ENCODE data around the gene GARS1.
A peak's percentile ranks its signal among the peaks of the same experiment; 100 is the strongest.

GARS1 gene

DNA sequence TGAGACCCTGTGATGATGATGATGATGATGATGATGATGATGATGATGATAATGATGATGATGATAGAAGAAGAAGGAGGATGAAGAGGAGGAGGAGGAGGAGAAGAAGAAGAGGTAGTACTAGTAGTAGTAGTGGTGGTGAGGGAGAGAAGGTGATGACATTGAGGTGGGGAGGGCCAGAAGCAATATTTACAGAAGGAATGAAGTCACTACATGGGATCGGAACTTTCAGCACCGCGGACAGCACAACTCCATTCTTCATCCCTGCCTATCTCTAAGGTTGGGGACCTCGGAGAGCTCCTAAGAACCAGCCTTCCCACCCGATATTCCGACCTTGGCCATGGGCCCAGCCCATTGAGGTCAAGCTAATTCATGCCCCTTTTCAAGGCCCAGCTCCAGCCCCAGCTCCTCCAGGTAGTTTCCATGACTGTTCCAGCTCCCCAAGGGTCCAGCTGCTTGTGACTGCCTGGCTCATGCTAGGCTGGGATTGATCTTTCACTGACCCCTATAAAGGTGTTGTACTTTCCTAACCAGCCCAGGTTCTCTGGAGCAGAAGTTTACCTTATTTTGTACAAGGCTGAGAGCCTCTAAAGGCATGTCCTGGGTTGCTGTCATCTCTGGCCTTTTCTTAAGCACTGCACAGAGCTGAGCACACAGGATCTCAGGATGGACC, 77.3 kb downstream of the GARS1 start:
- peaks cover 9% of the 10 kb centered on the region for H3K4me1 ChIP-seq
- H4K20me1 ChIP-seq = peaks cover 7% of the 10 kb centered on the region; the same call in 1 of the 2 replicates
- no peak overlapping the region for H3K4me3 ChIP-seq
- H3K27ac ChIP-seq = no peak overlapping the region
- TF ChIP-seq Cebpa-rat (IDR thresholded peaks at IDR 0.05) = no peak
- H3K9ac ChIP-seq = no peak overlapping the region
- no peaks in the 10 kb centered on the region for H3K9me3 ChIP-seq
- H3K27me3 ChIP-seq = no peaks in the 10 kb centered on the region
- peak overlapping the region; percentile 47; the same call in 1 of the 2 replicates for H3K4me2 ChIP-seq
- H3K36me3 ChIP-seq = no peaks in the 10 kb centered on the region

DNA sequence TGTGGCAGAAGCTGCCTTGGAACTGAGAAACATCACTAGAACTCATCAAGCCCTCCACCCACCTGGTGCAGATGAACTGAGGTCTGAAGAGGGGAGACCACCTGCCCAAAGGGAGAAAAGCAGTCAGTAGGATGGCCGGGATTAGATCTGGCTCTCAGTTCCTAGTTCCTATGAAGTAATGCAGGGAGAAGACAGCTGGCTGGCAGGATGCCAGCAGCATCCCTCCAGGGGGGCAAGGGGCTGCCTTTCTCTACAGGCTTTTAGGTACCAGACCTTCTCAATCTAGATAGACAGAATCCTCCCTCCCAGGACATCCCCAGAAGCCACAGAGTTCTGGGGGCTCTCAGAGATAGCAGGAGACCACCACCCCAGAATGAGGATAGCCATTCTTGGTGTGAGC, 79.7 kb downstream of the GARS1 start:
- H3K27ac ChIP-seq = no peak overlapping the region
- TF ChIP-seq Cebpa-rat (IDR thresholded peaks at IDR 0.05) = no peak
- no peaks in the 10 kb centered on the region for H3K36me3 ChIP-seq
- no peaks in the 10 kb centered on the region for H3K27me3 ChIP-seq
- no peak overlapping the region for H3K4me2 ChIP-seq
- peaks cover 17% of the 10 kb centered on the region; the same call in 1 of the 2 replicates for H4K20me1 ChIP-seq
- no peak overlapping the region for H3K9ac ChIP-seq
- no peak overlapping the region for H3K4me3 ChIP-seq
- H3K9me3 ChIP-seq = no peaks in the 10 kb centered on the region
- peaks cover 31% of the 10 kb centered on the region for H3K4me1 ChIP-seq

DNA sequence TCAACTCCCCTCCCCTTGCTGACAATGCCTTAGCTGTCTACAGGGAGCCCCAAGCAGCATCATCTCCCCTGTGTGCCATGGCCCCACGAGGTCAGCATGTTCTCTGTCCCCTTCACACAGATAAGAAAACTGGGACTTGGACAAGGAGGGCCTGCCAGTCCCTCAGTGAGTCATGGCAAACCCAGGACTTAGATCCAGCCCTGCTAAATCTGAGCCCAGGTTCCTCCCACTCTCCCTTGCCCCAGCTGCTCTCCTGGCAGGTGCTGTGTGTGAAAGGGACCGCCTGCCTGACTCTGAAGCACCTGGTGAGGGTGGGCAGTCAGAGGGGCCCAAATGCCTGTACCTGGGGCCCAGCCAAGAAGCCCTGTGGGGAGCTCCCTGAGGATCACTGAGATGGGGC, 80.2 kb downstream of the GARS1 start:
- H3K4me2 ChIP-seq = no peak overlapping the region
- no peaks in the 10 kb centered on the region for H3K36me3 ChIP-seq
- no peaks in the 10 kb centered on the region for H3K9me3 ChIP-seq
- H3K9ac ChIP-seq = no peak overlapping the region
- no peak overlapping the region for H3K4me3 ChIP-seq
- peaks cover 35% of the 10 kb centered on the region for H3K4me1 ChIP-seq
- no peaks in the 10 kb centered on the region for H3K27me3 ChIP-seq
- peaks cover 17% of the 10 kb centered on the region; the same call in 1 of the 2 replicates for H4K20me1 ChIP-seq
- TF ChIP-seq Cebpa-rat (IDR thresholded peaks at IDR 0.05) = no peak
- no peak overlapping the region for H3K27ac ChIP-seq

DNA sequence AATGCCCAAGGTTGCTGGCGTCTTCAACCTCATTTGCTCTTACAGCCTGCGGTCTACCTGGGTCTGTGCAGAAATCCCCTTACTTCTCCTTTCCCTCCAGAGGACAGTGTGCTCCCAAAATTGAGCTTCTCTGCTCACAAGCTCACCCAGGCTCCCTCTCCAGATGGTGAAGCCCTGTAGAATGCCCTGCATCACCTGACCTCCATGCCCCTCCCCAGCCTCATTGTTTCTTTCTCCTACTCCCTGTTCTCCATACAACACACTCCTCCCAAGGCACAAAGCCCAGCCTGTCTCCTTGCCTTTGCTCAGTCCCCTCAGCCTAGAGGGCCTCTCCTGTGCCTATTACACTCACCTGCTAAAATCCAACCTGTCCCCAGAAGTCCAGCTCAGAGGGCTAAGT, 84.1 kb downstream of the GARS1 start:
- peaks cover 37% of the 10 kb centered on the region for H3K27me3 ChIP-seq
- 0 out of 2 replicates have a peak, but pooled peaks cover 11% of the 10 kb centered on the region for H4K20me1 ChIP-seq
- H3K9ac ChIP-seq = no peak overlapping the region
- H3K9me3 ChIP-seq = peaks cover 10% of the 10 kb centered on the region
- peak overlapping the region; percentile 71 for H3K4me2 ChIP-seq
- H3K4me1 ChIP-seq = peaks cover 41% of the 10 kb centered on the region
- no peaks in the 10 kb centered on the region for H3K36me3 ChIP-seq
- H3K4me3 ChIP-seq = no peak overlapping the region
- no peak for TF ChIP-seq Cebpa-rat (IDR thresholded peaks at IDR 0.05)
- H3K27ac ChIP-seq = peak overlapping the region; percentile 52; the same call in 1 of the 2 replicates

DNA sequence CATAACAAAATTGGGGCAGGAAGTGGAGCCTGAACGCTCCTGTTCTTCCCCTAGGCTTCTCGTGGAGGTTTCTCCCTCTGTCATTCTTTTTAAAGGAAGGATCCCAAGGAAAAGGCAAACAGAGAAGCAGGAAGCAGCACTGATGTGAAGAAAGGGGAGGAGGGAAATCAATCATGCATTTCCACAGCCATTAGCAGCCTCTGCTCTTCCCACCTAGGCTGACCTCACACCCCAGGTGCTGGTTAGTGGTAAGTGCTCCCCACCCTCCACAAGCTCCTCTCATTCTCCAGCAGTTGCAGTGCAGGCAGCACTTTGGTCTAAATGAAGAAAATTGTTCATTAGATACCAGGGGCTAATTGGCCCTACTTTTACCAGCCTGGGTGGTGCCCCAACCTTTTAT, 85.0 kb downstream of the GARS1 start:
- H3K4me3 ChIP-seq = no peak overlapping the region
- 0 out of 2 replicates have a peak, but pooled peaks cover 11% of the 10 kb centered on the region for H4K20me1 ChIP-seq
- peaks cover 44% of the 10 kb centered on the region for H3K27me3 ChIP-seq
- H3K36me3 ChIP-seq = no peaks in the 10 kb centered on the region
- no peak overlapping the region for H3K9ac ChIP-seq
- H3K9me3 ChIP-seq = peaks cover 10% of the 10 kb centered on the region
- peaks cover 41% of the 10 kb centered on the region for H3K4me1 ChIP-seq
- TF ChIP-seq Cebpa-rat (IDR thresholded peaks at IDR 0.05) = no peak
- H3K27ac ChIP-seq = peak overlapping the region; percentile 52; the same call in 1 of the 2 replicates
- H3K4me2 ChIP-seq = peak overlapping the region; percentile 71

DNA sequence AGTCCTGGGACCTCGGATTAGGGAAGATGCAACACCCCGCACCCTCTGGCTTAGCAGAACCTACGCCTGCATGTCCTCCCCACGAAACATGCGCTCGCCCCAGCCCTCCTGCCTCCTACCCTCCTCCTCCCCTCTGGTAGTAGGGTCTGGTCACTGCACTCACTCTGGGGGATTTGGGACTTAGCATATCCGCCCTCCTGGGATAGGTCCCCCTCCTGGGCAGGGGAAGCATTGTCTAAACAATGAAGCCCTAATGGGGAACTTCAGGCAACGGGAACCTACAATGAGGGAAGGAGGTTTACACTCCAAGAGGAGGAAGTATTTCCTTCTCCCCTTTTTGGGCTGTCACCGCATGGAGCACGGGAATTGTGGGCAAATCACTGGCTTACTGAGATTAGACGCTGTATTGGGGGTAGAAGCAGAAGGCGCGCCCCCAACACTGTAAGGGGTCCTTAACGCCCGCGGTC, 86.7 kb downstream of the GARS1 start:
- Histone ChIP-seq H3K27ac (no peak overlapping the region), H3K9me3 (peaks cover 10% of the 10 kb centered on the region), H3K9ac (no peak overlapping the region), H3K36me3 (no peaks in the 10 kb centered on the region), H3K4me3 (no peak overlapping the region), H3K4me1 (peaks cover 41% of the 10 kb centered on the region), H4K20me1 (0 out of 2 replicates have a peak, but pooled peaks cover 11% of the 10 kb centered on the region), H3K27me3 (peaks cover 44% of the 10 kb centered on the region), H3K4me2 (no peak overlapping the region; the same call in 1 of the 2 replicates)
- no peak for TF ChIP-seq Cebpa-rat (IDR thresholded peaks at IDR 0.05)

DNA sequence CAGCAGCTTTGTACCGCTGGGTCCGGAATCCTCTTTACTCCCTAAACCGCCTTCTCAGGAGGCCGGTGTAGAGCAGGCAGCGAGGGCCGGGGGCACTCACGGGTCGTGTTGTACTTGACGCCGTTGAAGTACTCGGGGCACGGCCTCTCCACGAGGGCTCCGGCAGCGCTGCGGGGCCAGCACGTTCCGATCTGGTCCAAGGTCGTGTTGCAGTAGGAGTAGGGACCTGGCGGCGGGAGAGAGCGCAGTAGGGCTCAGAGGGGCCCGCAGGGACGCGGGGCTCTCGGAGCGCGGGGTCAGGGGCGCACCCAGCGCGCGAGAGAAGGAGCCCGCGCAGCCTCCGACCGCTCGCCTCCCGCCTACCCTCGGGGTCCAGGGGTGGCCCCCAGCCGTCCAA, 87.1 kb downstream of the GARS1 start:
- Histone ChIP-seq H4K20me1 (0 out of 2 replicates have a peak, but pooled peaks cover 11% of the 10 kb centered on the region), H3K27me3 (peaks cover 44% of the 10 kb centered on the region), H3K4me1 (peaks cover 41% of the 10 kb centered on the region), H3K9ac (no peak overlapping the region), H3K4me3 (peak overlapping the region; percentile 59), H3K4me2 (peak overlapping the region; percentile 56), H3K9me3 (peaks cover 10% of the 10 kb centered on the region), H3K36me3 (no peaks in the 10 kb centered on the region), H3K27ac (no peak overlapping the region)
- no peak for TF ChIP-seq Cebpa-rat (IDR thresholded peaks at IDR 0.05)

DNA sequence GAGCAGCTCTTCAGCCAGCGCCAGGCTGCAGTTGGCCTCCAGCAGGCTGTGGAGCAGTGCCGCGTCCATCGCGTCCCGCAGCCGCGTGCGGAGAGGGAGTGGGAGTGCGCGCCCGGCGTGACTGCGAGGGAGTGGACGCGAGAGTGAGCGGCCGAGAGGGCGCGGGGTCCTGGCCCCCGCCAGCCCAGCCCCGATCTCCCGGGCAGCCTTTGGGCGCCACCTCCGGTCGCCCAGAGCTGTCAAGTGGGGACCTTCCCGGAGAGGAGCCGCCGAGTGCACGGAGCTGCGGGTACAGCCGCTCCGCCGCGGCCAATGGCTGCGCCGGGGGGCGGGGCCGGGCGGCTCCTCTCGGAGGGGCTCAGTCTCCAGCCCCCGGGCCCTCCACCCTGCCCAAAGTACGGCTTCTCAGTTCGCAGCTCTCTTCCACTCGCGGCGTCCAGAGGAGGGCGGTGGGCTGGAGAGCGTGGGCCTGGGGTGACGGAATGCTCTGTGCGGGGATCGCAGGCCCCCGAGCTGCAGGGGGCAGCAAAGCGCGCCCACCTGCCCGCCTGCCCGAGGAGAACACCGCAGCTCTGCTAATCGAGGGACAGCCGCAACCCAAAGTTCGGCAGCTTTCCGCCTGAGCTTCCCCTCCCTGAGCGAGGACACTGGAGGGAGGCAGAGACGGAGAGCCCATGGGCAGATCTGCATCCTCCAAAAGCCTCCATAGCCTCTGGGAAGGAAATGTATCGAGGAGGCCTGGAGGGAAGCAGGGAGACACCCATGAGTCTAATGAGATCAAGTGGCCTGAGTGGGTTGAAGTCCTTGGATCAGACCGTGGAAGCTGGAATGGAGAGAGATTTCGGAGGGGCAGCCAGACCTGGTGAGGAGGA, 87.8 kb downstream of the GARS1 start, which contains the start of gene CRHR2:
Gene CRHR2 (minus strand): TSS at position 245 of the 872 bp plus-strand sequence. CDS start 176 bp downstream, at position 69.
- Histone ChIP-seq H3K27ac (no peak within 1 kb of the TSS), H3K36me3 (no peaks in the 10 kb centered on the region), H3K9me3 (peaks cover 10% of the 10 kb centered on the region), H4K20me1 (0 out of 2 replicates have a peak, but pooled peaks cover 11% of the 10 kb centered on the region), H3K9ac (no peak within 1 kb of the TSS), H3K4me2 (peak within 1 kb of the TSS; percentile 56), H3K27me3 (peaks cover 44% of the 10 kb centered on the region), H3K4me3 (peak within 1 kb of the TSS; percentile 59), H3K4me1 (peaks cover 39% of the 10 kb centered on the region)
- no peak for TF ChIP-seq Cebpa-rat (IDR thresholded peaks at IDR 0.05)

DNA sequence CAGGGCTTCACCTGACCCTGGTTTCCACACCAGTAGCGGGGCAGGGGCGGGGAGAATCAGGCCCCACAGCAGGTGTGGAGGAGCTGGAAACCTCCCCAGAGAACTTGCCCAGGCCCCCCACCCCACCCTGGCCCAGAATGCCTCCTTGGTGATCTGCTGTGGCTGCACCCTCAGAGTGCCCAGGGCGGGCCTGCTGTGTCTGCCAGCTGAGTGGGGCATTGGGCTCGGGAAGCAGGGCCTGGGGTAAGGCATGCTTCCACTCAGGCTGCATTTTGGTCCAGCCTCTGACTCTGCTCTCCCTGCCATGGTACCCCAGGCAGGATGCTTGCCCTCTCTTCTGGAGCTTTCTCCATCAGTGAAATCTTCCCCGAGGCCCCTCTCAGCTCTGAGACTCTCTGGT, 88.6 kb downstream of the GARS1 start:
- no peak overlapping the region for H3K9ac ChIP-seq
- no peaks in the 10 kb centered on the region for H3K36me3 ChIP-seq
- peaks cover 10% of the 10 kb centered on the region for H3K9me3 ChIP-seq
- no peak overlapping the region for H3K4me2 ChIP-seq
- H4K20me1 ChIP-seq = 0 out of 2 replicates have a peak, but pooled peaks cover 5% of the 10 kb centered on the region
- H3K27me3 ChIP-seq = peaks cover 44% of the 10 kb centered on the region
- TF ChIP-seq Cebpa-rat (IDR thresholded peaks at IDR 0.05) = no peak
- H3K27ac ChIP-seq = no peak overlapping the region
- peaks cover 33% of the 10 kb centered on the region for H3K4me1 ChIP-seq
- H3K4me3 ChIP-seq = no peak overlapping the region
